GM23248 (cell line): Measurements from ENCODE around the gene CIAPIN1. TPM values are rescaled to one million over a fixed set of nuclear protein-coding genes. Genes with fewer than 3 reads are reported as not detected.

ENCODE experiments used
- DNase-seq: peaks from one replicate; pipeline ENCODE4 v3.0.0-alpha.2; 2015
- H2AFZ ChIP-seq: fragments of 200-600 bp; sonication (generic); 2 replicates; pipeline ENCODE4 v1.6.1; 2016; ENCODE audit warnings: antibody characterized with exemption
- H3F3A ChIP-seq: fragments of 200-600 bp; sonication (generic); 2 replicates; pipeline ENCODE4 v1.6.1; 2016; ENCODE audit warnings: mild to moderate bottlenecking, antibody characterized with exemption, mixed run types; ENCODE audit not compliant: insufficient read depth
- H3K27ac ChIP-seq: fragments of 200-600 bp; sonication (generic); 2 replicates; pipeline ENCODE4 v1.5.1; 2016; ENCODE audit warnings: mild to moderate bottlenecking
- H3K27me3 ChIP-seq: fragments of 200-600 bp; sonication (generic); replicated peaks from 2 replicates; pipeline ENCODE4 v1.6.1; 2016; ENCODE audit warnings: mild to moderate bottlenecking; ENCODE audit not compliant: insufficient read depth
- H3K36me3 ChIP-seq: fragments of 200-600 bp; sonication (generic); 2 replicates; pipeline ENCODE4 v1.6.1; 2016; ENCODE audit warnings: low read depth, mild to moderate bottlenecking
- H3K4me1 ChIP-seq: fragments of 200-600 bp; sonication (generic); 2 replicates; pipeline ENCODE4 v1.6.1; 2016; ENCODE audit warnings: mild to moderate bottlenecking; ENCODE audit not compliant: insufficient read depth
- H3K4me2 ChIP-seq: fragments of 200-600 bp; sonication (generic); one replicate; pipeline ENCODE4 v1.6.1; 2016; ENCODE audit warnings: mild to moderate bottlenecking; ENCODE audit not compliant: unreplicated experiment
- H3K4me3 ChIP-seq: fragments of 200-600 bp; sonication (generic); 2 replicates; pipeline ENCODE4 v1.5.1; 2016; ENCODE audit warnings: mild to moderate bottlenecking
- H3K79me2 ChIP-seq: fragments of 200-600 bp; sonication (generic); 2 replicates; pipeline ENCODE4 v1.6.1; 2016; ENCODE audit warnings: mild to moderate bottlenecking; ENCODE audit not compliant: insufficient read depth
- H3K9ac ChIP-seq: fragments of 200-600 bp; sonication (generic); 2 replicates; pipeline ENCODE4 v1.6.1; 2016; ENCODE audit warnings: mild to moderate bottlenecking
- H3K9me2 ChIP-seq: fragments of 200-600 bp; sonication (generic); 2 replicates; pipeline ENCODE4 v1.6.1; 2016; ENCODE audit warnings: mixed run types, mild to moderate bottlenecking, moderate library complexity; ENCODE audit not compliant: insufficient read depth
- H3K9me3 ChIP-seq: fragments of 200-600 bp; sonication (generic); one replicate; pipeline ENCODE4 v1.6.1; 2017; ENCODE audit warnings: low read depth
- H4K20me1 ChIP-seq: fragments of 200-600 bp; sonication (generic); 2 replicates; pipeline ENCODE4 v1.6.0; 2016; ENCODE audit not compliant: insufficient read depth
- EZH2 ChIP-seq: fragments of 200-600 bp; sonication (generic); IDR thresholded peaks from 2 replicates; pipeline ENCODE4 v1.6.1; 2018; ENCODE audit warnings: antibody characterized with exemption, mild to moderate bottlenecking; ENCODE audit not compliant: insufficient read depth, poor library complexity, severe bottlenecking
- EZH2phosphoT487 ChIP-seq: fragments of 200-600 bp; sonication (generic); IDR thresholded peaks from 2 replicates; pipeline ENCODE4 v1.6.1; 2018; ENCODE audit warnings: antibody characterized with exemption, moderate library complexity, mild to moderate bottlenecking, low read depth; ENCODE audit not compliant: insufficient read depth
- WGBS, 2 experiments: methylation state at CpG; one replicate each; pipeline ENCODE4 v1.1.6; 2015 to 2017; ENCODE audit warnings: low lambda C conversion rate in 2 of 2, low coverage in 1 of 2; ENCODE audit errors: missing lambda C conversion rate in 2 of 2; 5-methylcytosine and 5-hydroxymethylcytosine counted together
- in situ Hi-C: fragments of 300-500 bp; cut with MboI; formaldehyde crosslinking; loops from 2 replicates; pipeline ENCODE4 v1.15.0; 2020
- polyA plus RNA-seq: library from polyadenylated mRNA; unstranded; fragments of >200 nt; fragmentation: Nextera tagmentation; extraction: Ambion mirVana; gene quantifications from 2 replicates; pipeline ENCODE4 v1.2.1, GENCODE V29; 2016
- total RNA-seq: library from RNA; depleted of rRNA; stranded (reverse); fragments of >200 nt; shearing (Covaris generic); gene quantifications from 2 replicates; pipeline ENCODE4 v1.2.3, GENCODE V29; 2014

The CIAPIN1 gene
- total and polyA plus RNA-seq, 2 experiments from 2014 or later = 35.7 to 45.1 TPM

DNA sequence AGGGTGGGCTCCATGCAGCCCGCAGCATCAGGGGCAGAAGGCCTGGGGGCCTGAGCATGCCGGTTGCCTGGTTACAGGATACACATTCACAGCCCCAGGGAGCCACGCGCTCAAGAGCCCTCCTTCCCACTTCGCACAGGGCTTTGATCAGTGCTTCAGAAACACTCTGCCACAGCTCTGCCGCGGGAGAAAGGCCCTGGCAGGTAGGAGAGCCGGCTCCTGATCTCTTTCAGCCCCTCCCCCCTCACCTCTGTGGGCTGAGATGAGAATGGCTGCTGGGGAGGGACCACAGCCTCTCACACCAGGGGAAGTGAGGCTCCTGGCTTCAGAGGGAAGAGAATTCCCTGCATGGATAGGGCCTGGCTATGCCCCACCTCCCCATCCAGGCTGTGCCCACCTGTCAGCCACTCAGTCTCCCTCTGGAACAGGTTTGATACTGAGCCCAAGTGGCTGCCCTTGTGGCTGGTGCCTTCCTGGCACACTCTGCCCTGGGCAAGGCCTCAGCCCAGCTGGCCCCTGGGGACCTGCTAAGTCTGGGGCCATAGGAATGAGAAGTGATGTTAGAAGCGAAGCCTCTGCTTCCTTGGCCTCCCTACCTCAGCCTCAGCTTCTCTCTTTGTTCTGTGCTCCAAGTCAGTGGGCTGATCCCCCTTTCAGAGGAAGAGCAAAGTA is 30.5 kb upstream of the CIAPIN1 start:
- H4K20me1 ChIP-seq = no peaks in the 10 kb centered on the region
- peaks cover 40% of the 10 kb centered on the region for H3K79me2 ChIP-seq
- no peak for DNase-seq
- 0 out of 2 replicates have a peak, but pooled peaks cover 14% of the 10 kb centered on the region for H3F3A ChIP-seq
- TF ChIP-seq EZH2phosphoT487 (no peak), EZH2 (no peak)
- no peak overlapping the region for H2AFZ ChIP-seq
- in situ Hi-C loops = no loop called here
- WGBS, 2 experiments = 78 to 79% methylated on average over 9 of the region's 9 CpGs
- no peaks in the 10 kb centered on the region for H3K9me3 ChIP-seq
- H3K4me3 ChIP-seq = no peak overlapping the region
- H3K9ac ChIP-seq = no peak overlapping the region
- H3K9me2 ChIP-seq = no peaks in the 10 kb centered on the region
- no peak overlapping the region for H3K27ac ChIP-seq
- H3K36me3 ChIP-seq = peaks cover 9% of the 10 kb centered on the region; the same call in 1 of the 2 replicates
- no peaks in the 10 kb centered on the region for H3K27me3 ChIP-seq
- no peak overlapping the region for H3K4me2 ChIP-seq
- H3K4me1 ChIP-seq = peaks cover 16% of the 10 kb centered on the region

DNA sequence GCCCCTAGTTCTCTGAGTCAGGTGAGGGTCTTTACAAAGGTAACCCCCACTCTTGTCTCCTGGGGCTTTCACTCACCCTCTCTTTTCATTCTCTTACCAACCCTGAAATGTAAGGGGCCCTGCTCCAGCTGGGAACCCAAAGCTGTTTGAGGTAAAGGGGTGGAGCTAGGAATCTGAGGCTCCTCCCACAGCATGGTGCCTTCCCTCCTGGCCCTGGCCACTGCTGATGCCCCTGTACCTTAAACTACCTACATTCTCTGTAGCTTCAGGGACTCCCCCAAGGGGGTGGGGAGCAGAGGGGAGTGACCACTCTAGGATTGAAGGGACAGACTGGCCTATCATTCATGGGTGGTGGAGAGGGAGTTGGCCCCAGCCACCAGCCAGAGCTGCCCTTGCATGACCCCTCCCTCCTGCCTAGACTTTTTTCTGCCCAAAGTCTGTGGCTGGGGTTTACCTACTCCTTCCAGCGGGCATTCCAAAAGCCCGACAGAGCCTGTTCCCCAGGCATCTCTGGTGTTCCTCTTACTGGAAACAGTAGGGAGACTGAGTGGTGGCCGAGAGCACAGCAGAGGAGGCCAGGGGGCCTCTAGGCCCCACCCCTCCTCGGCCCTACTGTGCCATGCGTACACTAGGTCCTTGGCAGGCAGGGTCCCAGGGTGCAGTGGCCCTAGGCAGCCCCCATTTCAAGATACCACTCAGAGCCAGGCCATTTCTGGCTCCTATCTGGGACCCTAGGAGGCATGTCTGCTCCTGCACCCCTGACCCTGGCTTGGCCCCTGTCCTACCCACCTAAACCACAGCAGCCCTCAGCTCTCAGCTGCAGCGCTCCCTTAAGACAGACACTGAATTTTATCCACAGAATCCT is 29.6 kb upstream of the CIAPIN1 start:
- in situ Hi-C loops = no loop called here
- Histone ChIP-seq H3K9me3 (no peaks in the 10 kb centered on the region), H3K27me3 (no peaks in the 10 kb centered on the region), H3K4me1 (peaks cover 16% of the 10 kb centered on the region), H3K27ac (no peak overlapping the region), H3K9ac (no peak overlapping the region), H3K4me2 (no peak overlapping the region), H3K4me3 (no peak overlapping the region), H3K79me2 (peaks cover 40% of the 10 kb centered on the region), H3K9me2 (no peaks in the 10 kb centered on the region), H3F3A (0 out of 2 replicates have a peak, but pooled peaks cover 22% of the 10 kb centered on the region), H4K20me1 (no peaks in the 10 kb centered on the region), H3K36me3 (peaks cover 9% of the 10 kb centered on the region; the same call in 1 of the 2 replicates), H2AFZ (no peak overlapping the region)
- TF ChIP-seq EZH2 (no peak), EZH2phosphoT487 (no peak)
- DNase-seq = no peak
- WGBS, 2 experiments = 90 to 94% methylated on average over 6 of the region's 6 CpGs

DNA sequence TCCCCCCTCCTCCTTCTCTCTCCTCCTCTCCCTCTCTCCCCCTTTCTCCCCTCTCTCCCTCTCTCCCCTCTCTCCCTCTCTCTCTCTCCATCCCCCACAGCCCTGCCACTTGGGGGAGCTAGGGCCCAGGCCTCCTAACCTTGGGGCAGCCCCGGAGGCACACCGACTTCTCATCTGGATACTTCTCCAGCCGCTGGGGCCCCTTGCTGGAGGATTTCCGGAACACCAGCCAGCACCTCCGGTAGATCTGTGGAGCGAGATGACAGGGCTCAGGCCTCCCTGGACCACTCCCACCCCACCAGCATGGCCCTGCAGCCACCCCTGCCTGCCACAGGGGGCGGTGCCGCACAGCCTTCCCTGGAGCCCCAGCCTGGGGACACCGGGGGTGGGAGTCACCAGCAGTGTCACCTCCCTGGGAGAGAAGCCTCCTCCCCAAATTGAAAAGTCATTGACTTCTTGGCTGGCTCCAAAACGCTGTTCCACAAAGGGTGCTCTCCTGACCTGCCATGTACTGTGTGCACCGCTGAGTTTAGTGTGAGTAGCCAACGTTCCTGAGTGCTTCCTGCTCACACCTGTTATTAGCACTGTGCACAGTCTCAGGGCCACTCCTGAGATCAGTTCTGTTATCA is 28.6 kb upstream of the CIAPIN1 start:
- Histone ChIP-seq H3K79me2 (peaks cover 40% of the 10 kb centered on the region), H4K20me1 (no peaks in the 10 kb centered on the region), H2AFZ (no peak overlapping the region), H3K27me3 (no peaks in the 10 kb centered on the region), H3K4me2 (no peak overlapping the region), H3K36me3 (peaks cover 9% of the 10 kb centered on the region; the same call in 1 of the 2 replicates), H3K9me2 (no peaks in the 10 kb centered on the region), H3F3A (peaks cover 23% of the 10 kb centered on the region), H3K9me3 (no peaks in the 10 kb centered on the region), H3K4me3 (no peak overlapping the region), H3K9ac (no peak overlapping the region), H3K27ac (no peak overlapping the region), H3K4me1 (peaks cover 16% of the 10 kb centered on the region)
- peak; percentile 47 for DNase-seq
- in situ Hi-C loops = no loop called here
- TF ChIP-seq EZH2 (no peak), EZH2phosphoT487 (no peak)
- 74 to 77% methylated on average over 11 to 12 of the region's 12 CpGs for WGBS, 2 experiments
